Measurements from ENCODE around the gene GAMT. TPM values are rescaled to one million over a fixed set of nuclear protein-coding genes. Genes with fewer than 3 reads are reported as not detected.
"Not testable (repeated sequence)": the region's sequence is repeated elsewhere in the genome, so short reads cannot be mapped to it uniquely, and the experiment has no call there.

Gene GAMT
- total RNA-seq, 1 experiment from 2014 or later = 31.6 TPM

DNA sequence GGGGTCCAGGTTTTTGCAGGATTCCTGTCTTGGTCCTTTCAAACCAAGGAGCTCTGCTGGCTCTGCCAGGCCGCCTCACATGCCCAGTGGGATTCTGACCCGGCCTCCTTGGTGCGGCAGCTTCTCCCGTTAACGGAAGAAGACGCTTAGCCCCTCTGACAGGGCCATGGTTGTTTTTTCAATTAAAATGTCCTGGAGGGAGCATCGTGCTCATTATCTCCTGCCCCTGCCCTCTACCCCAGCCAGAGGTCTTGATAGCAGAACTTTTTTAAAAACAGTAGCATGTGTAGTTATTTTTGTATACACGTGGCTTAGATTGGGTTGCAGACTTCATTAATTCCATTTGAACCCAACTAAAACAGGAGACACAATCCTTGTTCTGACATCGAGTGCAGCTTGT lies 25.4 kb upstream of the GAMT start:
- Histone ChIP-seq H3K27me3 (ENCODE audit: control insufficient read depth, insufficient read depth, low read length) (no peaks in the 10 kb centered on the region), H3K36me3 (replicated peaks; ENCODE audit: control insufficient read depth, insufficient read depth, low read length) (peaks cover 31% of the 10 kb centered on the region), H3K4me3 (ENCODE audit: insufficient read depth, low read depth, low read length) (no peak overlapping the region)
- DNase-seq = no peak

DNA sequence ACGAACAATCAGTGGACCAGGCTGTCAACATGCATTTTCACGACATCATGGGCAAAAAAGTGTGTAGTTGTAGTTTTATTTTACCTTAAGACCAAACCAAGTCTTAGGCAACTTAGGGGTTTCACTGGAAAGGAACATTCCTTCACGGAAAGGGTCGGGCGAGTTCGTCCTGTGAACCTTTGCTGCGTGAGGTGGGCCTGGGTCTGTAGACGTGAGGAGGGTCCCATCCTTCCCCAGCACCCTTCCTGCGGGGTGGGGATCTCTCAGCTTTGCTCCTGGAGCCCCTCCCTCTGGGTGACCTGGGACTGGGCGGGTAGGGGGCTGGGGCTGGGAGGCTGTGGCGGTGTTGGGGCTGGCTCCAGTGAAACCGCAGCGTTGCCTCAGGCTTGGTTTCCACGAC lies 24.6 kb upstream of the GAMT start:
- H3K4me3 ChIP-seq (ENCODE audit: insufficient read depth, low read depth, low read length) = no peak overlapping the region
- DNase-seq = no peak
- no peaks in the 10 kb centered on the region for H3K27me3 ChIP-seq (ENCODE audit: control insufficient read depth, insufficient read depth, low read length)
- peaks cover 30% of the 10 kb centered on the region for H3K36me3 ChIP-seq (replicated peaks; ENCODE audit: control insufficient read depth, insufficient read depth, low read length)

DNA sequence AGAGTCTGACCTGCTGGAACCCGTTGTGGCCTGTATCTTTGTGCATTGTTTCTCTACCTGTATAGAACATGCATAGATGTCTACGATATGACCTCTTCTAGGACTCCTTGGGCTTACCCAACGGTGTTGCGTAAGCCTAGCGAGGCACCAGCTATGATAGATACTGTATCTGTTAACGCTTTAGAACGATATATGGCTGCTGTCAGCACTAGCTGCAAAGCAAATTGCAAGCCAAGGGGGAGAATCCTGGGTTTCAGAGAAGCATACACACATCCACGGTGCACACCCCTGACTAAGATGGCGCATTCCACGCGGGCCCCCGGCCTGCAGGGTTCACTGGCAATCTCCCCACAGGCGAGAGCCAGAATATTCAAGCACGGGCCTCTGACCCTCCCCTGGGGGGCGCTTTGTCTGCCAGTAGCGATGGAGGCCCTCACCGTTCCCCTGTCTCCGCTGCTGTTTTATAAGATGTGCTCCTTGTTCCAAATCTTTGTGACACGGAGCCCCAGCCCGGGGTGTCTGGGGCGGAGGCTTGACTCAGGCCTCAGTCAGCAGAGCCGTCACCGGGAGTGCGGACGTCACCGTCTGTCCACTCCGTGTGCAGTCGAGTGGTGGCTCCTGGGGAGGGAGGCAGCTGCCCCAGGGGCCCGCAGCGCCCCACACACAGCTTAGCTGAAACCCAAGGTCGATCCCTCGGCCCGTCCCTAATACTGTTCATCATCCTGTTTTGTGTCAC lies 23.9 kb upstream of the GAMT start:
- H3K4me3 ChIP-seq (ENCODE audit: insufficient read depth, low read depth, low read length) = no peak overlapping the region
- peaks cover 36% of the 10 kb centered on the region for H3K36me3 ChIP-seq (replicated peaks; ENCODE audit: control insufficient read depth, insufficient read depth, low read length)
- no peak for DNase-seq

DNA sequence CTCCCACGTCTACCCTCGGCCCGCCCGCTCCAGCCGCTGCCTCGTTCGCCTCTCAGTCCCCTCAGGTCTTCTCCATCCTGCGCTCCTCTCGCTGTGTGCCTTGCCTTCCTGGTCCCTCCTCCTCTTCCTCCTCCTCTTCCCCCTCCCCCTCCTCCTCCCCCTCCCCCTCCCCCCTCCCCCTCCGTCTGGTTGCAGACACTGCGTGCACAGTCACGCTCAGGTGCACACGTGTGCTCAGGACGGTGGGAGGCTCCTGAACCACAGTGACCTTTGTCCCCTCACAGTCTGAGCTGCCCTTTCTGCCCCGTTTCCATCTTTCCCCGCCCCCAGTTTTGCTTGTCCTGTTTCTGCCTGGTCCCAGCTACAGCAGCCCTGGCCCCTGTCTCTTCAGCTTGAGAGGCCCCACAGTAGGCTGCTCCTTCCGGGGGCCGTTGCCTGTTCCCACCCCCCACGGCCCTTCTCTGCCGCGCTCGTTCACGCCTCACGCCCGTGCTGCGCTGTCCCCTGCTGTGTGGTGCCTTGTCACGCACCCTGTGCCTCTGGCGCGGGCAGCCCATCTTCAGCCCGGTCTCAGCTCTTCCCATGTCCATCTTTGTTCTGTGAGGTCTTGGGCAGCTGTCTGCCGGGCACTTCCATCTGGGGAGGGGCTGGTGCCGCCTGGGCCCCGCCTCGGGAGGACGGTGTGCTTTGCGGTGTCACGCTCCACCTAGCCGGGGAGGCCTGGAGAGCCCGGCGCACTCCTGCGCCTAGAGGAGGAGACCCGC lies 23.0 kb upstream of the GAMT start:
- no peaks in the 10 kb centered on the region for H3K27me3 ChIP-seq (ENCODE audit: control insufficient read depth, insufficient read depth, low read length)
- no peak for DNase-seq
- H3K36me3 ChIP-seq (replicated peaks; ENCODE audit: control insufficient read depth, insufficient read depth, low read length) = peaks cover 35% of the 10 kb centered on the region
- H3K4me3 ChIP-seq (ENCODE audit: insufficient read depth, low read depth, low read length) = no peak overlapping the region

More for the DNA sequence above, 23.9 kb upstream of the GAMT start:
- H3K27me3 ChIP-seq (ENCODE audit: control insufficient read depth, insufficient read depth, low read length) = no peaks in the 10 kb centered on the region

DNA sequence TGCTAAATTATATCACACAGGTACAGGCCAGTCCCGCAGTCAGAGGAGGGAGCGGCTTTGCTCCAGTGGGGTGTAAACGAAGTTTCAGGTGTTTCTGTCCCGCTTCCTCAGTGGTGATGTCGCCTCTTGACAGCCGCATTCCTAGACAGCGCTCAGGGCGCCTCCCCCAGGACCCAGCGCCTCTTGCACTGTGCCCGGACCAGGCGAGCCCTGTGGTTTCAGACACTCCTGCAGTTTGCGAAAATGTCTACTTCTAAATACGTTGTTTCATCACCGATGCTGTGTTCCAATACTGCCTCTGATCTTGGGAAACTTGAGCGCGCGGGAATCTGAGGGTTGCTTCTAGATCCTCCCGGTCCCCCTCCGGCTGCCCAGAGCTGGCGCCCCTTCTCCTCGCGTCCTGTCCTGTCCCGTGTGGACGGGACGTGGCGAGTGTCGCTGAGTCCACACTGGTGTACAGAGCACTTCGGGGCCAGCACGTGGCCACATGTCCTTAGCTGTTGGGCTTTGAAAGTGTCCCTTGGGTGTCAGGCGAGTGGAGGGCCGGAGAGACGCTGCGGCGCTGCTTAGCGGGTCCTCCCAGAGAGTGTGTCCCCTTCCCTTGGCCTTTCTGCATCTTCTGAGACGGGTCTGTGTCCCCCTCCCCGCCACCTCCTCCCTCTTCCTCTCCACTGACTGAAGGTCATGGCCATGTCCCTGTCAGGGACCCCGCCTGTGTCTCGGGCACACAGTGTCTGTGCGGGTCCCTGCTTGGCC lies 22.3 kb upstream of the GAMT start:
- no peak overlapping the region for H3K4me3 ChIP-seq (ENCODE audit: insufficient read depth, low read depth, low read length)
- no peak for DNase-seq
- no peaks in the 10 kb centered on the region for H3K27me3 ChIP-seq (ENCODE audit: control insufficient read depth, insufficient read depth, low read length)
- peaks cover 39% of the 10 kb centered on the region for H3K36me3 ChIP-seq (replicated peaks; ENCODE audit: control insufficient read depth, insufficient read depth, low read length)

- no peak overlapping the region for H3K4me3 ChIP-seq (ENCODE audit: insufficient read depth, low read depth, low read length)
- DNase-seq = peak; percentile 72
- no peaks in the 10 kb centered on the region for H3K27me3 ChIP-seq (ENCODE audit: control insufficient read depth, insufficient read depth, low read length)
- peaks cover 44% of the 10 kb centered on the region for H3K36me3 ChIP-seq (replicated peaks; ENCODE audit: control insufficient read depth, insufficient read depth, low read length)
Observed at GRCh38 chr19:1422943-1423342, 21.6 kb upstream of the GAMT start.

DNA sequence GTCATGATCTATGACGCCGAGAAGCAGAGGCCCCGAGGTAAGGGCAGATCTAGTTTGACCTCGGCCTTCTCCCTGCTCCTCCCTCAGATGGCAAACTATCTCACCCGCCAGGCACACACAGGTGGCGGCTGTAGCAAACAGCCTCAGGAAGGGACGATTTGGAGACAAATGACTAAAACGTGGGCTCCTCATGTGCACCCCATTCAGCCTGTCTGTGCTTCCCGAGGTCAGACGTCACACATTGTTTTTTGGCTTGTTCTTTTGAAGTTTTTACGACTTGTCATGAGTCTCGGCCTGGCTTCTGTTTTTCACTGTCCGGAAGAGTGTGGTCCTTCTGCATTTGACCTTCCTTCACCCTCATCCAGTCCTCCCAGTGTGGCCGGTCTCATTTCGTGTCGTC lies 21.0 kb upstream of the GAMT start:
- no peak for DNase-seq
- Histone ChIP-seq H3K36me3 (replicated peaks; ENCODE audit: control insufficient read depth, insufficient read depth, low read length) (peaks cover 46% of the 10 kb centered on the region), H3K4me3 (ENCODE audit: insufficient read depth, low read depth, low read length) (no peak overlapping the region), H3K27me3 (ENCODE audit: control insufficient read depth, insufficient read depth, low read length) (no peaks in the 10 kb centered on the region)

- no peaks in the 10 kb centered on the region for H3K27me3 ChIP-seq (ENCODE audit: control insufficient read depth, insufficient read depth, low read length)
- H3K4me3 ChIP-seq (ENCODE audit: insufficient read depth, low read depth, low read length) = no peak overlapping the region
- DNase-seq = no peak
- H3K36me3 ChIP-seq (replicated peaks; ENCODE audit: control insufficient read depth, insufficient read depth, low read length) = peaks cover 47% of the 10 kb centered on the region
Observed at GRCh38 chr19:1421958-1422305, 20.6 kb upstream of the GAMT start.

GRCh38 chr19:1421218-1421957 lies 20.0 kb upstream of the GAMT start:
- Histone ChIP-seq H3K36me3 (replicated peaks; ENCODE audit: control insufficient read depth, insufficient read depth, low read length) (peaks cover 47% of the 10 kb centered on the region), H3K27me3 (ENCODE audit: control insufficient read depth, insufficient read depth, low read length) (no peaks in the 10 kb centered on the region), H3K4me3 (ENCODE audit: insufficient read depth, low read depth, low read length) (no peak overlapping the region)
- DNase-seq = no peak

- H3K36me3 ChIP-seq (replicated peaks; ENCODE audit: control insufficient read depth, insufficient read depth, low read length) = peaks cover 43% of the 10 kb centered on the region
- DNase-seq = no peak
- no peaks in the 10 kb centered on the region for H3K27me3 ChIP-seq (ENCODE audit: control insufficient read depth, insufficient read depth, low read length)
- H3K4me3 ChIP-seq (ENCODE audit: insufficient read depth, low read depth, low read length) = no peak overlapping the region
Observed at GRCh38 chr19:1420590-1420989, 19.2 kb upstream of the GAMT start.

DNA sequence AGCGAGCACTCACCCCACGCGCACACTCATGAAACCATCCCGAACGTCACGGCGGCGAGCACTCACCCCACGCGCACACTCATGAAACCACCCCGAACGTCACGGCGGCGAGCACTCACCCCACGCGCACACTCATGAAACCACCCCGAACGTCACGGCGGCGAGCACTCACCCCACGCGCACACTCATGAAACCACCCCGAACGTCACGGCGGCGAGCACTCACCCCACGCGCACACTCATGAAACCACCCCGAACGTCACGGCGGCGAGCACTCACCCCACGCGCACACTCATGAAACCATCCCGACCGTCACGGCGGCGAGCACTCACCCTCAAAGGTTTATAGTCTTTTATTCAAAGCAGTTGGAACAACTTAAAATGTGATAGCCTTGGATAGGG lies 18.7 kb upstream of the GAMT start:
- H3K36me3 ChIP-seq (replicated peaks; ENCODE audit: control insufficient read depth, insufficient read depth, low read length) = peaks cover 40% of the 10 kb centered on the region

GRCh38 chr19:1418951-1419738 lies 17.8 kb upstream of the GAMT start:
- Histone ChIP-seq H3K36me3 (replicated peaks; ENCODE audit: control insufficient read depth, insufficient read depth, low read length) (peaks cover 37% of the 10 kb centered on the region), H3K4me3 (ENCODE audit: insufficient read depth, low read depth, low read length) (no peak overlapping the region), H3K27me3 (ENCODE audit: control insufficient read depth, insufficient read depth, low read length) (no peaks in the 10 kb centered on the region)
- no peak for DNase-seq

More for the DNA sequence above, 18.7 kb upstream of the GAMT start:
- DNase-seq; H3K27me3 ChIP-seq (ENCODE audit: control insufficient read depth, insufficient read depth, low read length); H3K4me3 ChIP-seq (ENCODE audit: insufficient read depth, low read depth, low read length): not testable (repeated sequence)

DNA sequence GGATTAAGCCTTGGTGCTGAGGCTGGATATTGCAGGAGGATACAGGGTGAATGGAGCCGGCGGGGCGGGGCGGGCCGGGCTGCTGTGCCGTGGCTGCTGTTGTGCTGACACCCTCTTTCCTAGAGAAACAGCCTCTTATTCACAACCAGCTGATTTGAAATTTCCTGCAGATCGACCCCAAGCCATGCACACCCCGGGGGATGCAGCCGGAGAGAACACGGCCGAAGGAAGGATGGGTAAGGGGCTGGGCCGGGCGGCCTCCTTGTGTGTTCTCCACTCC lies 17.1 kb upstream of the GAMT start:
- Histone ChIP-seq H3K36me3 (replicated peaks; ENCODE audit: control insufficient read depth, insufficient read depth, low read length) (peaks cover 33% of the 10 kb centered on the region), H3K27me3 (ENCODE audit: control insufficient read depth, insufficient read depth, low read length) (no peaks in the 10 kb centered on the region), H3K4me3 (ENCODE audit: insufficient read depth, low read depth, low read length) (no peak overlapping the region)
- DNase-seq = no peak
